Transverse colon (tissue), 4 donors: ENCODE measurements around the gene DHX16. TPM values are rescaled to one million over a fixed set of nuclear protein-coding genes. Genes with fewer than 3 reads are reported as not detected.

Experiments
- DNase-seq: peaks from one replicate; pipeline ENCODE4 v3.0.0-alpha.2; 2019
- H3K27ac ChIP-seq, 4 donors: fragments of 200-600 bp; sonication (generic); 2 replicates each; pipeline ENCODE4 v1.5.1; 2016 to 2018; ENCODE audit warnings: inconsistent platforms in 4 of 4
- H3K27me3 ChIP-seq: fragments of 200-600 bp; sonication (generic); 2 replicates; pipeline ENCODE4 v1.5.1; 2017; ENCODE audit warnings: inconsistent platforms
- H3K36me3 ChIP-seq, 4 donors: fragments of 200-600 bp; sonication (generic); 2 replicates each; pipeline ENCODE4 v1.5.1; 2017 to 2019; ENCODE audit warnings: inconsistent platforms in 4 of 4
- H3K4me1 ChIP-seq, 4 donors: fragments of 200-600 bp; sonication (generic); 2 replicates each; pipeline ENCODE4 v1.5.1; 2017 to 2020; ENCODE audit warnings: inconsistent platforms in 4 of 4
- H3K4me3 ChIP-seq, 4 donors: fragments of 200-600 bp; sonication (generic); 1 replicate in 1 of 4; 2 replicates in 3 of 4; pipeline versions ENCODE4 v1.5.1 to v1.6.1; 2017 to 2019; ENCODE audit warnings: inconsistent platforms in 4 of 4
- H3K9me3 ChIP-seq, 2 donors: fragments of 200-600 bp; sonication (generic); 2 replicates each; pipeline ENCODE4 v1.5.1; 2017 to 2019; ENCODE audit warnings: inconsistent platforms in 2 of 2
- EP300 ChIP-seq: sonication (generic); formaldehyde crosslinking; IDR thresholded peaks from one replicate; pipeline ENCODE4 v1.6.1; 2017; ENCODE audit warnings: antibody characterized with exemption, low read depth
- POLR2A ChIP-seq: fragments of 450-650 bp; IDR thresholded peaks from one replicate; pipeline ENCODE4 v1.6.1; 2016; ENCODE audit warnings: antibody characterized with exemption, mild to moderate bottlenecking, moderate library complexity
- POLR2AphosphoS5 ChIP-seq, 3 donors: sonication (generic); formaldehyde crosslinking; IDR thresholded peaks; one replicate each; pipeline ENCODE4 v1.6.1; 2016; ENCODE audit warnings: antibody characterized with exemption in 3 of 3
- WGBS, 2 donors: methylation state at CpG; one replicate each; pipeline ENCODE4 v1.1.5; 2018; ENCODE audit warnings: low coverage in 1 of 2; 5-methylcytosine and 5-hydroxymethylcytosine counted together
- in situ Hi-C, 4 donors: fragments of 200-750 bp; cut with MboI; loops; one replicate each; pipeline versions ENCODE4 v1.15.0 to v1.15.1; 2017; ENCODE audit warnings: low sequenced_read_pairs in 3 of 4, low pct_ligation_motif_present in 1 of 4, low pct_unique_long_range_greater_than_20kb in 1 of 4
- intact Hi-C: fragments of 100-400 bp; cut with DNase I; formaldehyde crosslinking; loops from one replicate; pipeline ENCODE4 v1.15.1; 2023; ENCODE audit warnings: low total_unique reads
- total RNA-seq, 4 donors: library from RNA; depleted of rRNA; stranded (reverse); fragments of >200 nt; gene quantifications; one replicate each; pipeline ENCODE4 v1.1.0, GENCODE V29; 2016
- TF ChIP-seq, protein P1 (sequence below), 5 experiments: fragments of 200-600 bp in 3 of 5; fragments of 450-650 bp in 2 of 5; sonication (generic) in 3 of 5; IDR thresholded peaks; 1 replicate in 2 of 5; 2 replicates in 3 of 5; pipeline ENCODE4 v1.5.1; 2016 to 2017; ENCODE audit warnings: antibody characterized with exemption in 5 of 5, inconsistent platforms in 3 of 5, mild to moderate bottlenecking in 2 of 5, moderate library complexity in 1 of 5

The DHX16 gene
- total RNA-seq, 4 donors from 2014 or later: 37.8 to 144 (median 41.3) TPM

DNA sequence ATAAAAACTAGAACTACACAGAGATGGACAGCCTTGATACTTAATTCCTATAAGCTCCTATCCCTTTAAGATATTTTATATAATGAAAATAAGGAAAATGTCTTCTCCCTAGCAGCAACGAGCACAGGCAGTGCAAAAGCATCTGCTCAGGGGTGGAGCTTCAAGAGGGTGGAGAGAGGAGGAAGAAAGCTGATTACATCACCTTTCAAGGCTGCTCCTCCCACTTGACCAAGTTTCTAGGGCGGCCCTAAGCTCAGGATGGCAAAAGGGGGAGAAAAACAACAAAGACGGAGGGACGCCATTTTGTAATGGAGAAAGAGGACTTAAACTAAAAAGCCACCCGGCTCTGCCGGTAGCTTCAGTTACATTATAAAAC is 58.0 kb downstream of the DHX16 start:
- WGBS, 2 donors: 0% methylated on average over 6 of the region's 6 CpGs
- DNase-seq: peak; percentile 88
- no peaks in the 10 kb centered on the region for H3K27me3 ChIP-seq
- peaks cover 14 to 58% (median 40%) of the 10 kb centered on the region in 4 donors for H3K4me1 ChIP-seq
- peak overlapping the region; percentile 94 to 98 (median 96) for H3K27ac ChIP-seq
- H3K4me3 ChIP-seq: peak overlapping the region; percentile 53 to 76 (median 68)
- in situ Hi-C loops: no loop called here
- H3K36me3 ChIP-seq: peaks cover 0 to 12% (median 6%) of the 10 kb centered on the region in 4 donors
- no peaks in the 10 kb centered on the region for H3K9me3 ChIP-seq
- TF ChIP-seq POLR2AphosphoS5 (IDR thresholded peaks at IDR 0.05) (peak; percentile 79 to 96 (median 88)), POLR2A (peak; percentile 63)
- TF ChIP-seq, protein P1, sequence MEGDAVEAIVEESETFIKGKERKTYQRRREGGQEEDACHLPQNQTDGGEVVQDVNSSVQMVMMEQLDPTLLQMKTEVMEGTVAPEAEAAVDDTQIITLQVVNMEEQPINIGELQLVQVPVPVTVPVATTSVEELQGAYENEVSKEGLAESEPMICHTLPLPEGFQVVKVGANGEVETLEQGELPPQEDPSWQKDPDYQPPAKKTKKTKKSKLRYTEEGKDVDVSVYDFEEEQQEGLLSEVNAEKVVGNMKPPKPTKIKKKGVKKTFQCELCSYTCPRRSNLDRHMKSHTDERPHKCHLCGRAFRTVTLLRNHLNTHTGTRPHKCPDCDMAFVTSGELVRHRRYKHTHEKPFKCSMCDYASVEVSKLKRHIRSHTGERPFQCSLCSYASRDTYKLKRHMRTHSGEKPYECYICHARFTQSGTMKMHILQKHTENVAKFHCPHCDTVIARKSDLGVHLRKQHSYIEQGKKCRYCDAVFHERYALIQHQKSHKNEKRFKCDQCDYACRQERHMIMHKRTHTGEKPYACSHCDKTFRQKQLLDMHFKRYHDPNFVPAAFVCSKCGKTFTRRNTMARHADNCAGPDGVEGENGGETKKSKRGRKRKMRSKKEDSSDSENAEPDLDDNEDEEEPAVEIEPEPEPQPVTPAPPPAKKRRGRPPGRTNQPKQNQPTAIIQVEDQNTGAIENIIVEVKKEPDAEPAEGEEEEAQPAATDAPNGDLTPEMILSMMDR (IDR thresholded peaks at IDR 0.05): no peak
- intact Hi-C loops: loop anchor here (5.0 kb wide), 2 partner anchors 72 to 107 kb away; partner anchors contain the start of genes PPP1R18 and TUBB

DNA sequence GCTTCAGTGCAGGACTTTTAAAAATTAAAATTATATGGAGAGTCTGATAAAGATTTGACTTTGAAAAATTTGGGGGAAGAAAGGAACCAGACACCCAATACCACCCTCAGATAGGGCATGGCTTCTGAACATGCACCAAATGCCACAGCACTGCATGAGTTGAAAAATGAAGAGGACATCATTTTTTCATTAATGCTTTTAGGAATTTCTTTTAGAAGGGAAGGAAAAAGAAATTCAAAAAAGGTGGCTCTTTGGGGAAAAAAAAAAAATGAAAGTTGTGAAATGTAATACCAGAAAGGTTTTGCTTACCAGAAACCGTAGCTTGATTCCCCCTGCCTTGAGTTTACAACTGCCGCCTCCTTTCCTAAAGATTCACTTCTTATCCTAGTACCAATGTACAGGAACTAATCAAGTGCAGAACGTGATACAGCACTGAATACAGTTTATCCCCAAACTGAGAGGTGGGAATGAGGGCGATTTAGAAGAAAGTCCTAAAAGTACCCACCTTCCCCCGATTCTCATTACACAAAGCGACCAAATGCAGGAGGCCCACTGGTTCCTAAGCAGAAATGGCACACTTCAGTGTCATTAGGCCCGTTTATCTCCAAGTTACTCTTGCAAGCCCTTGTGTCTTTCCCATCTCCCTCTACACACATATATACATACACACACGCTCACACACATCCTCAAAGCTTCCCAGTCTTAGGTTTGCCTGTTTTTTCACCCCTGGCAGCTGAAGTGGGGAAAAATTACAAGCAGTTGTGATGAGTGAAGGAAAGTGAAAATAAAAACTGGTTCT is 58.6 kb downstream of the DHX16 start:
- intact Hi-C loops: no loop called here
- in situ Hi-C loops: no loop called here

DNA sequence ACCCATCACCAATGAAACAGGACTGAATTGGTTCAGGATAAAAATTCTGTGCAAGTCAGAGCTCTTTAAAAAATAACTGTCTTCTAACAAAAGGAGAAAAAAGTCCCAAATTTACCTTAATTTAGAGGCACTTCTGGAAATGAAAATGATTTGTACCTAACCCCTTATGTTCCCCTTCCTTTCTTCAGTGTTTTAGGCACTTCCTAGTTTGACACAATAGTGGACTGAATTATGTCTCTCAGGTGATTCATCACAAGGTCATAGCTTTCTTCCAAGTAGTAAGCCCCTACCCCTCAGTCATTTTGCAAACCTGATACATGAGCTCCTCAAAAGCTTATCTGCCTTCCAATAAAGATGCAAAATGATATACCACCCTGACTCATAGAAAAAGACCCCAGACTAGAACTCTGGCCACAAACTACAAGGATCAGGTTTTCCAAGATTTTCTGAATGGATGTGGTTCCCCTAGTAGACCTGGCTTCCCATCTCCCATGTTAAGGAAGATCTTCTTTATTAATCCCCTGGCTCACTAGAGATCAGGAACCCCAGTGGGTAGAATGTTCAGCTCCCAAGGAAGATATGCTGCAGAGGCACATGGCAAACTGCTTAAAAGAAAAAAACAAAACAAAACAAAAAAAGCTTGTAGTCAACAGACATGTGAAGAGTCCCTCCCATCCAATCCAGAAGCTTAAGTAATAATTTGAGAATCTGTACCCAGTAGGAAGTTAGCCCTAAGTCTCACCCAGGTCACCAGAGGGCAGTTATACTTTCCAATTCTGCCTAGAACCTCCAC is 59.4 kb downstream of the DHX16 start:
- in situ Hi-C loops (no loop called here), intact Hi-C loops (no loop called here)
- H3K4me3 ChIP-seq: peak overlapping the region in 1 of 4 donors; percentile 66
- peaks cover 0 to 21% (median 11%) of the 10 kb centered on the region in 4 donors for H3K36me3 ChIP-seq
- no peaks in the 10 kb centered on the region for H3K9me3 ChIP-seq
- H3K27ac ChIP-seq: peak overlapping the region; percentile 94 to 98 (median 96)
- peaks cover 5 to 46% (median 33%) of the 10 kb centered on the region in 4 donors for H3K4me1 ChIP-seq
- no peak for TF ChIP-seq POLR2A
- no peak for TF ChIP-seq EP300
- TF ChIP-seq, protein P1 (IDR thresholded peaks at IDR 0.05): no peak
- peak in 1 of 3 donors; percentile 4 for TF ChIP-seq POLR2AphosphoS5 (IDR thresholded peaks at IDR 0.05)
- no peak for DNase-seq
- H3K27me3 ChIP-seq: no peaks in the 10 kb centered on the region

More for the DNA sequence above, 58.6 kb downstream of the DHX16 start:
- Histone ChIP-seq H3K27ac (peak overlapping the region; percentile 94 to 98 (median 96)), H3K36me3 (peaks cover 0 to 13% (median 5%) of the 10 kb centered on the region in 4 donors), H3K27me3 (no peaks in the 10 kb centered on the region), H3K9me3 (no peaks in the 10 kb centered on the region), H3K4me1 (peaks cover 13 to 54% (median 40%) of the 10 kb centered on the region in 4 donors), H3K4me3 (peak overlapping the region; percentile 15 to 71 (median 60))
- TF ChIP-seq, protein P1 (IDR thresholded peaks at IDR 0.05): no peak
- TF ChIP-seq EP300: no peak
- peak in 1 of 3 donors; percentile 66 for TF ChIP-seq POLR2AphosphoS5 (IDR thresholded peaks at IDR 0.05)
- no peak for TF ChIP-seq POLR2A
- no peak for DNase-seq
- 17 to 23% methylated on average over 4 to 8 of the region's 8 CpGs for WGBS, 2 donors

DNA sequence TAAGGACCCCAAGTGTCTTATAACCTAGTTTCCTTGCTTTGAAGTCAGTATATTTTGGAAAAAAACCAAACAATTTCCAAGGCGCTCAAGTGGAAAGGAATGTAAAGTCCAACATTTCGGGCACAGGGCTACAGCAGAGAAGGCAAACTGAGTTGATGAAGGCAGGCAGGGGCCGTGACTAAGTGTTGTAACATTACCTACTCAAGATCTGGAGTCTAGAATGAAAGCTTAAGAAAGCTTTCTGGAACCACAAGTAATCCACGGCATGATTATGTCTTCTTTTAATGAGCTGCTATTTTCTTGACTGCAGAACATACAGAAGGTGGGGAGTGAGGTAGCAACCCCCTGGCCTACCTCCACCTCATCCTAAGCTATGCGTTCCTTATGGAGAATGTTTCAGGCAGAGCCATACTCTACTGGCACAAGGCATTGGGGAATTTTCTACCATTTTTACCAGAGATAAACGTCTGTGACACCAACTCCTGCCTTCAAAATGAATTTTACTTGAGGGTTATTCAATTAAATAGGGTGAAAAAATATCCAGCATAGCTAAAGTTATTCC is 60.0 kb downstream of the DHX16 start:
- in situ Hi-C loops: no loop called here
- TF ChIP-seq POLR2AphosphoS5 (IDR thresholded peaks at IDR 0.05) (peak in 1 of 3 donors; percentile 76), EP300 (no peak)
- Histone ChIP-seq H3K9me3 (no peaks in the 10 kb centered on the region), H3K4me1 (peaks cover 4 to 43% (median 28%) of the 10 kb centered on the region in 4 donors), H3K36me3 (peaks cover 0 to 26% (median 14%) of the 10 kb centered on the region in 4 donors), H3K27me3 (no peaks in the 10 kb centered on the region), H3K4me3 (no peak overlapping the region), H3K27ac (peak overlapping the region; percentile 94 to 98 (median 96))
- WGBS, 2 donors: 44 to 70% methylated on average over 5 to 6 of the region's 6 CpGs
- no peak for DNase-seq
- intact Hi-C loops: no loop called here
